Hepatocyte (in vitro differentiated cells): Measurements from ENCODE around the gene CFAP54.

Experiments
- CTCF ChIP-seq: fragments of 200-600 bp; sonication (generic); IDR thresholded peaks from 2 replicates; pipeline ENCODE4 v1.5.1; 2016; ENCODE audit warnings: antibody characterized with exemption, mild to moderate bottlenecking; ENCODE audit not compliant: poor library complexity
- EZH2 ChIP-seq: fragments of 200-600 bp; sonication (generic); IDR thresholded peaks from 2 replicates; pipeline ENCODE4 v1.6.1; 2016; ENCODE audit warnings: antibody characterized with exemption, mild to moderate bottlenecking, borderline replicate concordance

GRCh38 chr12:96448300-96448699, 41.1 kb upstream of the CFAP54 start:
- TF ChIP-seq CTCF (no peak), EZH2 (no peak)
